ENCODE data around the gene TTLL9.

DNA sequence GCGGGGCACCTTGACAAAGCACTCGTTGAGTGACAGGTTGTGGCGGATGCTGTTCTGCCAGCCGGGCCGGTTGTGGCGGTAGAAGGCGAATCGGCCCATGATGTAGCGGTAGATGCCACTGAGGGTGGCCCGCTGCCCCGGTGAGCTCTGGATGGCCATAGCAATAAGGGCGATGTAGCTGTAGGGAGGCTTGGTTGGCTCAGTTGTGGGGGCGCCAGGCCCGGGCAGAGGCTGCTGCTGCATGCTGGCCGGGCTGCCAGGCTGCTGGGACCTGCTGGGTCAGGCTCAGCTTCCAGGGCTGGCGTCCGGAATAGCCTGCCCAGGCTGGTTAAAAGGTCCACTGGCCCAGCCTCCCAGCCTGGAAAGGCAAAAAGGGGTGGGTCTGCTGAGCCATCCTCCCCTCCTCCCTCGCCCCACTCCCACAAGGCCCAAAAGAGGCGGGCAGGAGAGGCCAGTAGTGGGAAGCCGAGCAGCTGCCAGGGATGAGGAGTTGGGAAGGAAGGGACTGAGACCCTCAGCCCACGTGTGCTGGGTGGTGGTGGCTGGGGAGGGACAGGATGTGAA lies 25.1 kb upstream of the TTLL9 start, which contains the start of gene FOXS1:
- TF ChIP-seq CTCF (IDR thresholded peaks at IDR 0.05) (no peak), POLR2A (IDR thresholded peaks at IDR 0.05) (no peak)
